22Rv1 (cell line): Measurements from ENCODE around the gene NUP98.

Experiments
- ZFX ChIP-seq: fragments of 450-650 bp; IDR thresholded peaks from 2 replicates; pipeline ENCODE4 v1.6.1; 2017; ENCODE audit warnings: antibody characterized with exemption, borderline replicate concordance
- TF ChIP-seq, protein P1 (sequence below): fragments of 450-650 bp; IDR thresholded peaks from 2 replicates; pipeline ENCODE4 v1.5.1; 2017; ENCODE audit warnings: mild to moderate bottlenecking

GRCh38 chr11:3665336-3666022 lies 131.9 kb downstream of the NUP98 start:
- TF ChIP-seq, protein P1, sequence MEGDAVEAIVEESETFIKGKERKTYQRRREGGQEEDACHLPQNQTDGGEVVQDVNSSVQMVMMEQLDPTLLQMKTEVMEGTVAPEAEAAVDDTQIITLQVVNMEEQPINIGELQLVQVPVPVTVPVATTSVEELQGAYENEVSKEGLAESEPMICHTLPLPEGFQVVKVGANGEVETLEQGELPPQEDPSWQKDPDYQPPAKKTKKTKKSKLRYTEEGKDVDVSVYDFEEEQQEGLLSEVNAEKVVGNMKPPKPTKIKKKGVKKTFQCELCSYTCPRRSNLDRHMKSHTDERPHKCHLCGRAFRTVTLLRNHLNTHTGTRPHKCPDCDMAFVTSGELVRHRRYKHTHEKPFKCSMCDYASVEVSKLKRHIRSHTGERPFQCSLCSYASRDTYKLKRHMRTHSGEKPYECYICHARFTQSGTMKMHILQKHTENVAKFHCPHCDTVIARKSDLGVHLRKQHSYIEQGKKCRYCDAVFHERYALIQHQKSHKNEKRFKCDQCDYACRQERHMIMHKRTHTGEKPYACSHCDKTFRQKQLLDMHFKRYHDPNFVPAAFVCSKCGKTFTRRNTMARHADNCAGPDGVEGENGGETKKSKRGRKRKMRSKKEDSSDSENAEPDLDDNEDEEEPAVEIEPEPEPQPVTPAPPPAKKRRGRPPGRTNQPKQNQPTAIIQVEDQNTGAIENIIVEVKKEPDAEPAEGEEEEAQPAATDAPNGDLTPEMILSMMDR = no peak
- TF ChIP-seq ZFX = no peak
